Transverse colon (tissue), 3 donors: ENCODE data around the gene PXT1.

Source experiments
- EP300 ChIP-seq: sonication (generic); formaldehyde crosslinking; IDR thresholded peaks from one replicate; pipeline ENCODE4 v1.6.1; 2017; ENCODE audit warnings: antibody characterized with exemption, low read depth
- POLR2AphosphoS5 ChIP-seq, 3 donors: sonication (generic); formaldehyde crosslinking; IDR thresholded peaks; one replicate each; pipeline ENCODE4 v1.6.1; 2016; ENCODE audit warnings: antibody characterized with exemption in 3 of 3

- TF ChIP-seq EP300 (no peak), POLR2AphosphoS5 (IDR thresholded peaks at IDR 0.05) (no peak)
These were observed 96.0 kb downstream of the PXT1 start for GRCh38 chr6:36346486-36347273.
